HG02840 (cell line): ENCODE measurements around the gene CPLX1.

Experiments used
- ATAC-seq: cut with Tn5 transposase; IDR thresholded peaks from one replicate; pipeline ENCODE4 v1.9.1; 2021; ENCODE audit warnings: mild to moderate bottlenecking, moderate library complexity, moderate number of reproducible peaks; ENCODE audit not compliant: unreplicated experiment, low FRiP score

The CPLX1 gene

DNA sequence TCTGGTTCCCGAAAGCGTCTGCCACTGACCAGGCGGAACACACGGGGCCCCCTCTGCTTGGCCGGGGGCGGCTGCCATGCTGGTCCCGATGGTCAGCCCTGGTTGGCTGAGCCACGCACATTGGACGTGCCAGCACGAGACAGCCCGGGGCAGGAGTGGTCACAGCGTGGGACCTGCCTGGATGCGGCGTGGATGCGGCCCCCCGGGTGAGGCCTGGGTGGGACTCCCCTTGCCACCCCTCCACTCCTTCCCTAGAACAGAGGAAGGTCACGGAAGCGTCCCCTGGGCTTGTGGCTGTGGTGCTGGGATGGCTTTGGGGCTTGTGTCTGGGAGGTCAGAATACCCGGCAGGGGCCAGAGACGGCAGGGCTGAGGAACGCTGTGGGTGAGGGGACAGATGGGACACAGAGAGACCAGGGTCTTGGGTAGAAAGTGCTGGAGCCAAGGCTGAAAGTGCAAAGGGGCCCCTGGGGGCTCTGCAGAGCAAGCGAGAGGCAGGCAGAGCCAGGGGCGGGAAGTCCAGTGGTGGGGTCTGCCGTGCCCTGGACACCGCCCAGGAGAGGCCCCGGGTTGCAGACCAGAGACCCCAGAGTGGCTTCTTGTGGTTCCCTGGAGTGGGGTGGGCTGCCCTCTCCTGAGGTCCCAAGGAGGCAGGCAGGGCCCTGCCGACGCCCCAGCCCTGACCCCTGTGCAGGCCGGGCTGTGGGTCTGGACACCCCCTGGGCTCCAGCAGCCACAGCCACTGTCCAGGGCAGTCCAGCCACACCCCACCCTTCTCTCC lies 8.6 kb upstream of the CPLX1 start:
- ATAC-seq, result no peak

- no peak for ATAC-seq
Observed at GRCh38 chr4:833731-834367, 7.9 kb upstream of the CPLX1 start.

DNA sequence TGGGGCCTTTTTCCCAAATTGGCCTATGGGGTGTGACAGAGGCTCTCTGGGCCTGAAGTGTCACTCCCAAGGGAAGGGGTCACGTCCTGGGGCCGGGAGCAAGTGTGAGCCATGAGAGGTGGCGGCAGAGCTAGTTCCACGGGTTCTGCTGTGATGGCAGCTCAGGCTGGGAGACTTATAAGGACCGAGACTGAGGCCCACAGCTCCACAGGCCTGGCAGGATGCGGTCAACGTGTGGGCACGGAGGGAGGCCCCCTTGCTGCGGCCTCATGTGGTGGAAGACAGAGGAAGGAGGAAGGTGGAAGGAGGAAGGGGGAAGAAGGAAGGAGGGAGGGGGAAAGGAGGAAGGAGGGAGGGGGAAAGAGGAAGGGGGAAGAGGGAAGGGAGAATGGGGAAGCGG lies 7.2 kb upstream of the CPLX1 start:
- ATAC-seq, result no peak

- ATAC-seq, result no peak
Observed at GRCh38 chr4:832536-832935, 6.6 kb upstream of the CPLX1 start.

DNA sequence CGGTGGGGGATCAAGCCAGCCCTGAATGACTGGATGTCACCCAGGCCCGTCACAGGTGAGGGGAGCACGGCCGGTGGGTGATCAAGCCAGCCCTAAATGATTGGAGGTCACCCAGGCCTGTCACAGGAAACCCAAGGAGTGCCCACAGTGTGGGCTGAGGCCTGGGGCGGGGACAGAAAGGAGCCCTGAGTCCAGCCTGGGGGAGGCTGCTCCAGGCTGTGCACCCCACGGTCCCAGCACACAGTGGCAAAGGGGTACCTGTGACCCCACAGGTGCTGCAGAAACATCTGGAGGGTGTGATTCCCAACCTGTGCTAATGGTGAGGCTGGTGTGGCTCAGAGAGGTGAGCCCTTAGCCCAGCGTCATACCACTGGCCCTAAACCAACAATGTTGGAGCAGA lies 6.2 kb upstream of the CPLX1 start:
- ATAC-seq, result no peak

DNA sequence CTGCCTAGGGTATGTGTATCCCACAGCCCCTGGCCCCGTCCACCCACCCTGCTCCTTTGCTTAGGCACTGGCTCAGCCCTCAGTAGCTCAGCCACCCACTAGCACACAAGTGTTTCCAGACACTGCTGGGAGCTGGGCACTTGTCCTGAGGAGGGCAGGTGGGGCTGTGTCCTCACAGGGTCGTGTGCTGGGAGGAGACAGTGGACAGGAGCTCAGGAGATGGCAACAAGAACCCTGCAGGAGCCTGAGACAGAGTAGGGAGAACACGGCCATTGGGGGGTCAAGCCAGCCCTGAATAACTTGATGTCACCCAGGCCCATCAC lies 5.5 kb upstream of the CPLX1 start:
- no peak for ATAC-seq

DNA sequence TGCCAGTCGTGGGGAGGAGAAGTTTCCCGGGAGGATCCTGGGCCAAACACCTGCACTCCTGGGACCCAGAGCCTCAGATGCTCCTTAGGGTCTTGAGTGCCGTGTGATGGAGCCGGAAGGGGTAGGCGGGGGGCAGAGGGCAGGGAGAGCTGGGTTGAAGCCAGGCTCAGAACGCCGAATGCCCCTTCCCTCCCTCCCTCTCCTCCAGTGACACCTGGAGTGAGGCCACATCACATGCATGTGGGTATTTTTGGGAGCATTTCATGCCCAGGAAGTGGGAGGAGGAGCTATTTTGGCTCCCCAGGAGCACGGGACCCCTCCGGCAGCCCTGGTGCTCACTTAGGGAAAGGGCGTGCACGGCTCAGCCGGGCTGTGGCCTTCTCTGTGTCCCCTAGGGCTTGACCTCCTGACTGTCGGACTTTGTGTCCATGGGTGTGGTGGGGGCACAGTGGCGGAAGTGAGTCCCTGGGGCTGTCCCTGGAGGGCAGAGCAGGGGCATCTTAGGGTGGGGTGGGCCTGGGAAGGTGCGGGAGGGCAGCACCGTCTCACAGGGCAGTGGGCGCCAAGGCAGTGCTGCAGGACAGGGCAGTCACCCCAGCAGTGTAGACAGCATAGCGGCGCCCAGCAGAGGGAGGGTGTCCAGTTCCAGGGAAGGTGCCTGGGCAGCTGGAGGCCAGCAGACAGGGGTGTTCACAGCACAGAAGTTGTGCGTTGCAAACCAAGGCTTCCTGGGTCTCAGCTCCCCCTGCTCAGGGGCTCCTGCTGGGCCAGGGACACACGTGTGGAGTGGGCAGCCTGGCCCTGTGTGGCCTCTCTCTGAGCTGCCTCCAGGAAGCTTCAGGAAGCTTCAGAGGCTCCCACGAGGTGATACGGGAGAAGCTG lies 4.9 kb upstream of the CPLX1 start:
- no peak for ATAC-seq

GRCh38 chr4:829761-830600 lies 4.1 kb upstream of the CPLX1 start:
- no peak for ATAC-seq

DNA sequence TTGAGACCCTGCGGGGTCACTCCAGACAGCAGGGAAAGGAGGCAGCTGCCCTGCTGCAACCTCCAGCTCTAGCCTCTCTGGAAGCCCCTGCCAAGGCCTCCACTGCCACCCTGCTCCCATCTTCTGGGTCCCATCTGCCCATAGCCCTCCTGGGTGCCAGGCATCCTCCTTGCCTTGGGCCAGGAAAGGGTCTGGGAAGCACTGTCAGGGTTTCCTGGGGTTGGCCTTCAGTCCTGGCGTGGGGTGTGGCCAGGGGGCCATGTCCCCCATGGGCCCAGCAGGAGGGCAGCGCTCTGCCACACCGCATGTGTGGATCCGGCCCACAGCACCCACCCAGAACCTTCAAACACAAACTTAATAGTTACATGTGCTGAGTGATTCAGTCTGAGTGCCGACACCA lies 3.4 kb upstream of the CPLX1 start:
- no peak for ATAC-seq

DNA sequence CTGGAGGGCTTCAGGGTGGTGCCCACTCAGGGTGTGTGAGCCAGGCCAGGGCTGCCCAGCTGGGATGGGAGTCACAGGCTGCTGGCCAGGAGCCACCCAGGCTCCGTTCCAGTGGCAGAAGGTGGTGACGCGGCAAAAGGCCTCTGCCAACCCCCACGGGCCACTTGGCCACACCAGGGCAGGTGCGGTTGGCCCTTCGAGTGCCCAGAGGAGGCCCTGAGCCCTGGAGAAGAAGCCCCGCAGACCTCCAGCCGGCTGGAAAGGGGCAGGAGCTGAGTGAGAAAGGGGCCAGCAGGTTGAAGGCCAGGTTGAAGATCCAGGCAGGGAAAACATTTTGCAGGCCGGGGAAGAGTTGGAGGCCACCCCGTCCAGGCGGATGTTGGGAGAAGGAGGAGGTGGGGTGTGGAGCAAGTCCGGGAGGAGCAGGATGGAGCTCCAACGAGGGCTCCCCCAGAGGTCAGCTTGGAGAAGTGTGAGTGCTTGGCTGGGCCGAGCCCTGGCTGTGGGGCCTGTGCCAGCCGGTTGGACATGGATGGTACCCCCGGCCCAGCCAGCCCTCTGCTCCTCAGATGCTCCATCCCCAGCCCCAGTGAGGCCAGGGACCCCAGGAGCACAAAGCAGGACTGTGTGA lies 2.8 kb upstream of the CPLX1 start:
- no peak for ATAC-seq

GRCh38 chr4:827209-828081 lies 1.5 kb upstream of the CPLX1 start:
- no peak for ATAC-seq

- ATAC-seq, result no peak
Observed at GRCh38 chr4:826508-827208, 729 bp upstream of the CPLX1 start.

- ATAC-seq, result no peak
Observed at GRCh38 chr4:825063-825970, 612 bp downstream of the CPLX1 start.

DNA sequence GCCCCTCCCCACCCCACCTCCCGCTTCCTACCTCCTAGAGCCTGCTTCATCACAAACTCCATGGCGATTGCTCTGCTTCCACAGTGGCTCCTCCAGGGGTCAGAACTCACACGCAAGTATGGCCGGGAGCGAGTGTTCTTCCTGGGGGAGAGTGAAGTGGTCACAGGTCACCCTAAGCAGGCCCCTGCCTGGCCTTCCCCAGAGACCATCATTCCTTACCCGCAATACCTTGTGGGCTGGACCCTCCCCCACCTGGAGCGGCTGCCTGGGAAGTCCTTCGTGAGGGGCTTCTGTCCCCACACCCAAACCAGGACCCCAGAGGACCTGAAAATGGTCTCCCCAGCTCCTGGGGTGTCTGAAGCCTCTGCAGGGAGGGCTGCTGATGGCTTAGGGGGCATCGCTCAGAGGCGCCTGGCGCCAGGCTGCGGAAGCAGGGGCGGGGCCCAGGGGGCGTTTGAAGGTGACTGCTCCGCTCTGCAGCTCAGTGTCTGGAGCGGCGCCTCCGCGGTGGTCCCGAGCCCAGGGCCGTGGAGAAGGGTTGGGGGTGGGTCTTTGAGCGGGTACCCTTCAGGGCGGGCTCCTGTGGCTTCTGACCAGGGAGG lies 1.4 kb downstream of the CPLX1 start:
- ATAC-seq, result no peak

GRCh38 chr4:823761-824460 lies 2.0 kb downstream of the CPLX1 start:
- ATAC-seq, result no peak

GRCh38 chr4:823176-823760 lies 2.7 kb downstream of the CPLX1 start:
- no peak for ATAC-seq
